A549 (cell line): ENCODE data around the gene DSC2.

ENCODE experiments used
- CEBPB ChIP-seq, 2 experiments: fragments of >200 bp in 1 of 2; sonication (Bioruptor Twin) in 1 of 2; formaldehyde crosslinking in 1 of 2; IDR thresholded peaks; 2 replicates each; pipeline ENCODE4 v1.6.1; 2012 to 2016
- CTCF ChIP-seq: fragments of >200 bp; sonication (Bioruptor Twin); formaldehyde crosslinking; IDR thresholded peaks from 3 replicates; pipeline ENCODE4 v1.5.1; 2016
- E2F6 ChIP-seq: IDR thresholded peaks from 2 replicates; pipeline ENCODE4 v1.6.1; 2012; ENCODE audit warnings: low read depth, borderline replicate concordance
- KDM5A ChIP-seq: fragments of 200-600 bp; sonication (generic); IDR thresholded peaks from 2 replicates; pipeline ENCODE4 v1.6.1; 2016; ENCODE audit warnings: antibody characterized with exemption, mild to moderate bottlenecking
- MAX ChIP-seq: IDR thresholded peaks from 2 replicates; pipeline ENCODE4 v1.6.1; 2012
- POLR2A ChIP-seq: IDR thresholded peaks from 2 replicates; pipeline ENCODE4 v1.6.1; 2012; ENCODE audit warnings: mild to moderate bottlenecking, low read length

GRCh38 chr18:31058897-31059296 lies 43.3 kb downstream of the DSC2 start:
- TF ChIP-seq CTCF (no peak), KDM5A (no peak), CEBPB (IDR thresholded peaks at IDR 0.05) (no peak), E2F6 (no peak), POLR2A (no peak), MAX (no peak)
